ENCODE results near the gene DDB1. TPM values are rescaled to one million over a fixed set of nuclear protein-coding genes. Genes with fewer than 3 reads are reported as not detected.

DDB1 gene
- total RNA-seq, 2 donors from 2014 or later: 179 to 253 TPM

DNA sequence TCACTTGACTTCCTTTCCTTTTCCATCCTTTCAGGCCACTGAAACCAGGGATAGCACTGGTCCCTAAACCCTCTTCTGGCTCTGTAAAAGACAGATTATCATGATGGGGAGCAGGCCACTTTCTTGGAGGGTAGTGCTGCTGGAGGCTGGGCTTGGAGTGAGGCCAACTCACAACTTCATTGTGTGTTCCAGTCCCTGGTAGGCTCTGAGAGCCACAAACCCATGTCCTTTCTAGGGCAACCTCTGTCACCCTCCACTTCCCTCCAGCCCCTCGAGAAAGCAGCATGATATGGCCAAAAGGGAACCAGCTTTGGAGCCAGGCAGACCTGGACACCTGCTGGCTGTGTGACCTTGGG is 2.4 kb upstream of the DDB1 start:
- DNase-seq (ENCODE audit: low spot score): no peak
- Histone ChIP-seq H3K36me3 (no peaks in the 10 kb centered on the region), H3K27ac (no peak overlapping the region), H3K4me3 (no peak overlapping the region), H3K9me3 (no peaks in the 10 kb centered on the region), H3K4me1 (replicated peaks) (no peaks in the 10 kb centered on the region), H3K27me3 (replicated peaks; ENCODE audit: insufficient read depth) (no peaks in the 10 kb centered on the region)
- intact Hi-C loops (cut with DNase I): loop anchor here (10.0 kb wide), 1 partner anchor 1781 kb away; no protein-coding TSS in a partner anchor
- WGBS: 93% methylated on average over 1 of the region's 1 CpG
- TF ChIP-seq, protein P1, sequence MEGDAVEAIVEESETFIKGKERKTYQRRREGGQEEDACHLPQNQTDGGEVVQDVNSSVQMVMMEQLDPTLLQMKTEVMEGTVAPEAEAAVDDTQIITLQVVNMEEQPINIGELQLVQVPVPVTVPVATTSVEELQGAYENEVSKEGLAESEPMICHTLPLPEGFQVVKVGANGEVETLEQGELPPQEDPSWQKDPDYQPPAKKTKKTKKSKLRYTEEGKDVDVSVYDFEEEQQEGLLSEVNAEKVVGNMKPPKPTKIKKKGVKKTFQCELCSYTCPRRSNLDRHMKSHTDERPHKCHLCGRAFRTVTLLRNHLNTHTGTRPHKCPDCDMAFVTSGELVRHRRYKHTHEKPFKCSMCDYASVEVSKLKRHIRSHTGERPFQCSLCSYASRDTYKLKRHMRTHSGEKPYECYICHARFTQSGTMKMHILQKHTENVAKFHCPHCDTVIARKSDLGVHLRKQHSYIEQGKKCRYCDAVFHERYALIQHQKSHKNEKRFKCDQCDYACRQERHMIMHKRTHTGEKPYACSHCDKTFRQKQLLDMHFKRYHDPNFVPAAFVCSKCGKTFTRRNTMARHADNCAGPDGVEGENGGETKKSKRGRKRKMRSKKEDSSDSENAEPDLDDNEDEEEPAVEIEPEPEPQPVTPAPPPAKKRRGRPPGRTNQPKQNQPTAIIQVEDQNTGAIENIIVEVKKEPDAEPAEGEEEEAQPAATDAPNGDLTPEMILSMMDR (IDR thresholded peaks at IDR 0.05): no peak
- TF ChIP-seq POLR2A (IDR thresholded peaks at IDR 0.05) (no peak), POLR2AphosphoS5 (IDR thresholded peaks at IDR 0.05) (no peak)

DNA sequence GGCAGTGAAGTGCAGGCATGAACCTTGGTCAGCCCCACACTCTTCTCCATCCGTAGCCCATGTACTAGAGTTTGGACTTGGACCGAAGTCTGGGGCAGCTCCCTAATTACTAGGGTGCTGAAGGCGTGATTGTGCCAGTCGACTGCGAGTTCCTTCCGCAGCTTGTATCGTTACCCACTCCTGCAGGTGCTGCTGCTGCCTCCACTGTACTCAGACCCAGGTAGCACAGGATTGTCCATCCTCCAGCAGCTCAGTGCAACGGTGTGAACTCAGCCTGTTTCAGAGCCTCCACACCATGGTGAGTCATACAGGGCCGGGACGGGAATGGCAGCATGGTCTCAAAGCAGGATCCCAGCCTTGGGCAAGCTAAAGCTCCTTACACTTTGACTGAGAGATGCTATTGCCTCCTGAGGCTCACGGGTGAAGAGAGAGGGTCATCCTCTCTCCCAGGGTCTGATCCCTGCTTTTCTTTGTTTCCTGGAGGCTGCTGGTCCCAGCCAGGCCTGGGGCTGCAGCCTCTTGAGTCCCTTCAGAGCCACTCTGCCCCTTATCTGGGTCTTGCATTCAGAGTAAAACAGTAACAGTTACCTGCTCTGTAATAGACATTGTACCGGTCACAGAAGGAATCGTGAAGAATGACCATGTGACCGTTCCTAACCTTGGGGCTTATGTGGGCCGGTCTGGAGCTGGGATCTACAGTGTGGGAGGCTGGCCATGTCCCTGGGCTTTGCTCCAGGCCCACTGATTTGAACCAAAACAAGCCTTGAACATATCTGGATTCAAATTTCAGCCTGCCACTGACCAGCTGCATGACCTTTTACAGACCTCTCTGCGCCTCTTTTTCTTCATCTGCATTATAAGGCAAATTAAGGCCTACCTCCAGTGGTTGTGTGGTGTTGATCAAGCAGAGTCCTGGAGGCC is 1.8 kb upstream of the DDB1 start:
- DNase-seq (ENCODE audit: low spot score): no peak
- intact Hi-C loops (cut with DNase I): loop anchor here (10.0 kb wide), 1 partner anchor 1780 kb away; no protein-coding TSS in a partner anchor
- WGBS: 88% methylated on average over 16 of the region's 16 CpGs

DNA sequence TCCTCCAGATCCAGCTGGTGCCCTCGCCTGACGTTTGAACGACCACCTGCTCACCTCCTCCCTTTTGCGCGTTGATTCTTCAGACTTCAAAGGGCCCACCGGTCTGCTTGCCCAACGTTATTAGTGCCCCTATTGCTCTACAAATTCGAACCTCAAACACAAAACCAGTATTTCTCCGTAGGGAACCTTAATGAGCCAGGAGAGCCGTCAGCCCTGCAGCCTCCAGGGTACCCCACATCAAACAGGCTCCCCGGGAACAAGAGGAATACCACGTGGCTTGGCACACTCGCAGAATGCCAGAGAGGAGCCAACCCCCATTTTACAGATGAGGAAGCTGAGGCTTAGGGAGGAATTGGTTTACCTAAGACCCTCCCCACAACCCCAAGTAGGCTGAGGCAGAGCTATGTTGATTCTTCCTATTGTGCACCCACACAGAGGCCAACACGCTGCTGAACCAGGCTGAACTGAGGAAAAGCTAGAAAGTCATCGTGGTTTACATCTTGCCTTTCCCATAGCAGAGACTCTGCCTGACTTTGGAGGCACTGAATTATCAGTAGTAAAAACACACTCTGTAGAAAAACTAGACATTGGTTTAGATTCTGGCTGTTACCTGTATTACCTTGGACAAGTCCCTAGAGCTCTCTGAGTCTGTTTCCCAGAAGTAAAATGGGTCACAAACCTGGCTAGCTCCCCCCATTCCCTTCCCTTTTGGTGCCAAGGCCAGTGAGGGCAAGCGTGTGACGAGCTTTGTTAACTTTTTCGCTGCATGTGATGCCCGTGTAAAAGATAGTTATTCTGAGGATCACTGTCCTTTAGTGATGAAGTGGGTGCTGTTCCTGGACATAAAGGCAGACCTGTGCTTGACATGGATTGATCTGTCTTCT is 887 bp upstream of the DDB1 start:
- H3K4me3 ChIP-seq: peak overlapping the region; percentile 93 to 95
- WGBS: 28% methylated on average over 19 of the region's 19 CpGs
- no peak for TF ChIP-seq POLR2A (IDR thresholded peaks at IDR 0.05)
- TF ChIP-seq POLR2AphosphoS5 (IDR thresholded peaks at IDR 0.05): no peak
- TF ChIP-seq, protein P1 (IDR thresholded peaks at IDR 0.05): no peak
- intact Hi-C loops (cut with DNase I): loop anchor here (10.0 kb wide), 1 partner anchor 1779 kb away; no protein-coding TSS in a partner anchor
- no peaks in the 10 kb centered on the region for H3K9me3 ChIP-seq
- DNase-seq (ENCODE audit: low spot score): no peak
- H3K27me3 ChIP-seq (replicated peaks; ENCODE audit: insufficient read depth): no peaks in the 10 kb centered on the region
- peaks cover 0 to 5% of the 10 kb centered on the region in 2 donors for H3K36me3 ChIP-seq
- no peaks in the 10 kb centered on the region for H3K4me1 ChIP-seq (replicated peaks)
- H3K27ac ChIP-seq: peak overlapping the region; percentile 82 to 84

More for the DNA sequence above, 1.8 kb upstream of the DDB1 start:
- H3K27me3 ChIP-seq (replicated peaks; ENCODE audit: insufficient read depth): no peaks in the 10 kb centered on the region
- TF ChIP-seq, protein P1 (IDR thresholded peaks at IDR 0.05): no peak
- TF ChIP-seq POLR2A (IDR thresholded peaks at IDR 0.05) (no peak), POLR2AphosphoS5 (IDR thresholded peaks at IDR 0.05) (no peak)
- H3K9me3 ChIP-seq: no peaks in the 10 kb centered on the region
- no peak overlapping the region for H3K4me3 ChIP-seq
- H3K36me3 ChIP-seq: peaks cover 0 to 1% of the 10 kb centered on the region in 2 donors
- no peak overlapping the region for H3K27ac ChIP-seq
- no peaks in the 10 kb centered on the region for H3K4me1 ChIP-seq (replicated peaks)

DNA sequence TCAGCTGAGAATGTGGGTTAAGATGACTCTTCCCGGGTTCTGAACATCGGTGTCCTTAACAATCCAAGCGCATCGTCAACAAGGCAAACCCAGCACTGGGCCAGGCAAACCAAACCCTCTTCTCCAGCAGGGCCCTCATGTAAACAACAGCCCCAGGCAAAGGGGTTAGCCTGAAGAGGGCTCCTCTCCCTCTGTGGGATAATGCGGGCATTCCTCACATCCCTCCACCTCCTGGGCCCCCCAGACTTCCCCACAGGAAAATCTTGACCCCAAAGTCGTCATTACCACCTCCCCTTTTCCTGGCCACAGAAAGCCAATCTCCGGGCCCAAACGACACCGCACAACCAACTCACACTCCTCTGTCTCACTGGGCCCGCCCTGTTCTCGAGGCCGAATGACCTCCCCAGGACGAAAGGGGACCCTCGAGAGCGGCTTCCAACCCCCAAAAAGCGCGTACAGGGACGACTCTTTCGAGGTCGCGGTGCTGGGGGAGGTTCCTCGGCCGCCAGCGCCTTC is 566 bp downstream of the DDB1 start:
- under 1% methylated on average over 24 of the region's 24 CpGs for WGBS
- Histone ChIP-seq H3K27me3 (replicated peaks; ENCODE audit: insufficient read depth) (no peaks in the 10 kb centered on the region), H3K9me3 (no peaks in the 10 kb centered on the region), H3K4me1 (replicated peaks) (no peaks in the 10 kb centered on the region), H3K36me3 (peaks cover 0 to 5% of the 10 kb centered on the region in 2 donors), H3K27ac (peak overlapping the region; percentile 82 to 84), H3K4me3 (peak overlapping the region; percentile 93 to 95)
- no peak for DNase-seq (ENCODE audit: low spot score)
- no peak for TF ChIP-seq POLR2AphosphoS5 (IDR thresholded peaks at IDR 0.05)
- TF ChIP-seq, protein P1 (IDR thresholded peaks at IDR 0.05): no peak
- TF ChIP-seq POLR2A (IDR thresholded peaks at IDR 0.05): no peak
- intact Hi-C loops (cut with DNase I): loop anchor here (10.0 kb wide), 1 partner anchor 1778 kb away; no protein-coding TSS in a partner anchor
